Measurements from ENCODE around the gene HMGN4. TPM values are rescaled to one million over a fixed set of nuclear protein-coding genes. Genes with fewer than 3 reads are reported as not detected.
A peak's percentile ranks its signal among the peaks of the same experiment; 100 is the strongest.
"Not testable (repeated sequence)": the region's sequence is repeated elsewhere in the genome, so short reads cannot be mapped to it uniquely, and the experiment has no call there.

HMGN4 gene
- total RNA-seq, 4 donors from 2014 or later, result 46.5 to 67.8 (median 56.2) TPM

DNA sequence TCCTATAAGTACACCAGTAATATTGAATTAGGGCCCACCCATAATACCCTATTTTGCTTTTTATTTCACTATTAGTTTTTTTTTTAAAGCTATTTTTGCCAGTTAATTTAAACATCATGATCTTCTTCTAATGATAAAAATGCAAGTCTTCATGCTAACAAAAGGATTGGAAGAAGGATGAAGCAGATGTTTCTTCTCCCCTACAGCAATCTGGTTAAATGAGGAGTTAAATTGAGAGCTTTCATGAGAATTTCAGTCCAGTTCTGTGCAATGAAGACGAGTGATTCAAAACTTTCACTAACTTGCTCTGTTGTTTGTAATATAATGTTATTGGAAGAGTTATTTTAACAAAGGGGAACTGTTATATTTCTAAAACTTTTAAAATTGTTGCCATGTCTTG lies 3.4 kb downstream of the HMGN4 start:
- H3K4me3 ChIP-seq, result no peak overlapping the region
- TF ChIP-seq, protein P1, sequence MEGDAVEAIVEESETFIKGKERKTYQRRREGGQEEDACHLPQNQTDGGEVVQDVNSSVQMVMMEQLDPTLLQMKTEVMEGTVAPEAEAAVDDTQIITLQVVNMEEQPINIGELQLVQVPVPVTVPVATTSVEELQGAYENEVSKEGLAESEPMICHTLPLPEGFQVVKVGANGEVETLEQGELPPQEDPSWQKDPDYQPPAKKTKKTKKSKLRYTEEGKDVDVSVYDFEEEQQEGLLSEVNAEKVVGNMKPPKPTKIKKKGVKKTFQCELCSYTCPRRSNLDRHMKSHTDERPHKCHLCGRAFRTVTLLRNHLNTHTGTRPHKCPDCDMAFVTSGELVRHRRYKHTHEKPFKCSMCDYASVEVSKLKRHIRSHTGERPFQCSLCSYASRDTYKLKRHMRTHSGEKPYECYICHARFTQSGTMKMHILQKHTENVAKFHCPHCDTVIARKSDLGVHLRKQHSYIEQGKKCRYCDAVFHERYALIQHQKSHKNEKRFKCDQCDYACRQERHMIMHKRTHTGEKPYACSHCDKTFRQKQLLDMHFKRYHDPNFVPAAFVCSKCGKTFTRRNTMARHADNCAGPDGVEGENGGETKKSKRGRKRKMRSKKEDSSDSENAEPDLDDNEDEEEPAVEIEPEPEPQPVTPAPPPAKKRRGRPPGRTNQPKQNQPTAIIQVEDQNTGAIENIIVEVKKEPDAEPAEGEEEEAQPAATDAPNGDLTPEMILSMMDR (IDR thresholded peaks at IDR 0.05), result no peak
- TF ChIP-seq EP300 (IDR thresholded peaks at IDR 0.05) (no peak), POLR2A (IDR thresholded peaks at IDR 0.05) (no peak)
- no peak for DNase-seq (ENCODE audit: low spot score in 2 of 2)

DNA sequence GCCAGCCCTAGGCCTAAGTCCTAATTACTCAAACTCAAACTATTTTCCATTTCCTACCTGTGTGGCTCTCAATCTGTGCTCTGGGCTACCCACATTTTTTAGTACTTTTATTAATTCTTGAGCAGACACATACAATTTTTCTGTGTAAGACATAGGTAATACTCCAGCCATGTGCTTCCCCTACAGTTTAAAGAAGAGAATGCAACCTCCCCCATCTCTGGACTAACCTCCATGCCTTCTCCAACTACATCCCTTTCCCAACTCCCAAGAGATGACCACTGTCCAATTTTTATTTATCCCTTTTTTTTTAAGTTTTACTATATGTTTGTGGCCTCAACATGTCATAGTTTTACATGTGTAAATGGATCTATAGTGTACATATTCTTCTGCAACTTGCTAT lies 5.8 kb downstream of the HMGN4 start:
- peaks cover 0 to 29% (median 0%) of the 10 kb centered on the region in 3 donors for H3K36me3 ChIP-seq
- no peak for TF ChIP-seq POLR2A (IDR thresholded peaks at IDR 0.05)
- TF ChIP-seq, protein P1 (IDR thresholded peaks at IDR 0.05), result peak in 3 of 5 experiments; percentile 12 to 18 (median 15)
- H3K27ac ChIP-seq, result no peak overlapping the region

More for the DNA sequence above, 3.4 kb downstream of the HMGN4 start:
- H3K9me3 ChIP-seq, result no peaks in the 10 kb centered on the region
- WGBS, 2 donors, result 29 to 36% methylated on average over 1 of the region's 1 CpG
- peaks cover 0 to 32% (median 11%) of the 10 kb centered on the region in 4 donors for H3K4me1 ChIP-seq
- peaks cover 0 to 29% (median 0%) of the 10 kb centered on the region in 3 donors for H3K36me3 ChIP-seq
- H3K27ac ChIP-seq, result no peak overlapping the region
- no peaks in the 10 kb centered on the region for H3K27me3 ChIP-seq

DNA sequence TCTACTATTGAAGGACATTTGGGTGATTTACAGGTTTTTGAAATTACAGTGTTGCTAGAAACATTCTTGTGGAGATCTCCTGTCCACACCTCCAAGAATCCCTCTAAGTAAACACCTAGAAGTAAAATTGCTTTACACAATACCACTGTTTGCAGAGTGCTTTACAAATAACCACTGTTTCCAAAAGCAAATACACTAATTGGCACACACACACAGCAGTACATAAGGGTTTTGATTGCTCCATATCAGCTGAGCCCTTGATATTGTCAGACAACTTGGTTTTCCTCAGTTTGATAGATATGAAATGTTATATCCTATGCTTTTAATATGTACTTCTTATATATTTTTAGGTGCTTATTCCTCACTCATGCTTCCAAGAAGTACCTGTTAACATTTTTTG lies 6.3 kb downstream of the HMGN4 start:
- Histone ChIP-seq H3K4me3 (no peak overlapping the region), H3K4me1 (peaks cover 0 to 19% (median 0%) of the 10 kb centered on the region in 4 donors), H3K9me3 (no peaks in the 10 kb centered on the region), H3K27me3 (no peaks in the 10 kb centered on the region), H3K36me3 (peaks cover 0 to 29% (median 0%) of the 10 kb centered on the region in 3 donors), H3K27ac (no peak overlapping the region)
- TF ChIP-seq POLR2A (IDR thresholded peaks at IDR 0.05) (no peak), EP300 (IDR thresholded peaks at IDR 0.05) (no peak)
- TF ChIP-seq, protein P1 (IDR thresholded peaks at IDR 0.05), result no peak
- no peak for DNase-seq (ENCODE audit: low spot score in 2 of 2)

More for the DNA sequence above, 5.8 kb downstream of the HMGN4 start:
- Histone ChIP-seq H3K4me3 (no peak overlapping the region), H3K4me1 (peaks cover 0 to 25% (median 5%) of the 10 kb centered on the region in 4 donors), H3K27me3 (no peaks in the 10 kb centered on the region), H3K9me3 (no peaks in the 10 kb centered on the region)
- DNase-seq (ENCODE audit: low spot score in 2 of 2), result no peak

DNA sequence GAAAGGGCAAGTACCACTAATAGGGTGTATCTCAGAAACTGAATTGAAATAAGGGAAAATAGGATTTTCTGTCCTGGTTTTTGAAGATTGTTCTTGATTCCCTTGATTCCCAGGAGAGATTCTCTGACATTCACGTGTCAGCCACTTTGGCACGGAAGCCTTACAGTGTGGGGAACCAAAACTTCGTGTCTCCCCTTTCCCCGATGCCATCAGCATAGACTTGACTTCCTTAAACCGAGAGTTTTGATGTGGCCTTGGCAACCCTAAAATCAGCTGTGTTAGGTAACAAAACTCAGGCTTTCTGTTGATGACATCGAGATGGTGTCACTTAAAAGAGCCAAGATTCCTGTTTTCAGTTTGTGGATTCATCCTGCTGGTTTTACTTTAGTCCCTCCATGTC lies 7.5 kb downstream of the HMGN4 start:
- 84 to 94% methylated on average over 6 of the region's 6 CpGs for WGBS, 2 donors
- H3K4me1 ChIP-seq, result peaks cover 0 to 8% (median 5%) of the 10 kb centered on the region in 4 donors
- no peaks in the 10 kb centered on the region for H3K27me3 ChIP-seq
- TF ChIP-seq, protein P1 (IDR thresholded peaks at IDR 0.05), result no peak
- TF ChIP-seq POLR2A (IDR thresholded peaks at IDR 0.05), result no peak
- no peak for TF ChIP-seq EP300 (IDR thresholded peaks at IDR 0.05)
- peaks cover 0 to 29% (median 0%) of the 10 kb centered on the region in 3 donors for H3K36me3 ChIP-seq
- no peaks in the 10 kb centered on the region for H3K9me3 ChIP-seq
- no peak overlapping the region for H3K4me3 ChIP-seq
- no peak for DNase-seq (ENCODE audit: low spot score in 2 of 2)
- H3K27ac ChIP-seq, result no peak overlapping the region

DNA sequence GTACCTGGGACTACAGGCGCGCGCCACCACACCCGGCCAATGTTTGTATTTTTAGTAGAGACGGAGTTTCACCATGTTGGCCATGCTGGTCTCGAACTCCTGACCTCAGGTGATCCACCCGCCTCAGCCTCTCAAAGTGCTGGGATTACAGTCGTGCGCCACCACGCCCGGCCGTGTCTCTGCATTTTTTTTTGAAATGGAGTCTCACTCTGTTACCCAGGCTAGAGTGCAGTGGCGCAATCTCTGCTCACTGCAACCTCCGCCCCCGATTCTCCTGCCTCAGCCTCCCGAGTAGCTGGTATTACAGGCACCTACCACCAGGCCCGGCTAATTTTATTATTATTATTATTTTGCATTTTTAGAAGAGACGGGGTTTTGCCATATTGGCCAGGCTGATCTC lies 9.2 kb downstream of the HMGN4 start:
- not testable (repeated sequence) for H3K4me3 ChIP-seq; H3K9me3 ChIP-seq; H3K27ac ChIP-seq; H3K4me1 ChIP-seq; H3K27me3 ChIP-seq; DNase-seq (ENCODE audit: low spot score in 2 of 2)
- peaks cover 0 to 28% (median 0%) of the 10 kb centered on the region in 3 donors for H3K36me3 ChIP-seq
- WGBS, 2 donors, result 93 to 95% methylated on average over 18 of the region's 18 CpGs

All from tibial nerve (tissue), 4 donors.